HG03135 (cell line): ENCODE measurements around the gene RAG2.
"Not testable (repeated sequence)": the region's sequence is repeated elsewhere in the genome, so short reads cannot be mapped to it uniquely, and the experiment has no call there.

Experiments used
- ATAC-seq: cut with Tn5 transposase; IDR thresholded peaks from one replicate; pipeline ENCODE4 v1.9.1; 2021; ENCODE audit warnings: mild to moderate bottlenecking, moderate library complexity; ENCODE audit not compliant: unreplicated experiment

Gene RAG2

DNA sequence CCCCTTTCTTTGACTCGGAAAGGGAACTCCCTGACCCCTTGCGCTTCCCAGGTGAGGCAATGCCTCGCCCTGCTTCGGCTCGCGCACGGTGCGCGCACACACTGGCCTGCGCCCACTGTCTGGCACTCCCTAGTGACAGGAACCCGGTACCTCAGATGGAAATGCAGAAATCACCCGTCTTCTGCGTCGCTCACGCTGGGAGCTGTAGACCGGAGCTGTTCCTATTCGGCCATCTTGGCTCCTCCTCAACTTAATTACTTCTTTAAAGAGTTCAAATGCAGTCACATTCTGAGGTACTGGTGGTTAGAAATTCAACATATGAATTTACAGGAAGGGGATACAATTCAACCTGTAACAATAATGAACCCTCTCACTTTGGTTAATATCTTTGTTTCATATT, 40.6 kb downstream of the RAG2 start:
- not testable (repeated sequence) for ATAC-seq

DNA sequence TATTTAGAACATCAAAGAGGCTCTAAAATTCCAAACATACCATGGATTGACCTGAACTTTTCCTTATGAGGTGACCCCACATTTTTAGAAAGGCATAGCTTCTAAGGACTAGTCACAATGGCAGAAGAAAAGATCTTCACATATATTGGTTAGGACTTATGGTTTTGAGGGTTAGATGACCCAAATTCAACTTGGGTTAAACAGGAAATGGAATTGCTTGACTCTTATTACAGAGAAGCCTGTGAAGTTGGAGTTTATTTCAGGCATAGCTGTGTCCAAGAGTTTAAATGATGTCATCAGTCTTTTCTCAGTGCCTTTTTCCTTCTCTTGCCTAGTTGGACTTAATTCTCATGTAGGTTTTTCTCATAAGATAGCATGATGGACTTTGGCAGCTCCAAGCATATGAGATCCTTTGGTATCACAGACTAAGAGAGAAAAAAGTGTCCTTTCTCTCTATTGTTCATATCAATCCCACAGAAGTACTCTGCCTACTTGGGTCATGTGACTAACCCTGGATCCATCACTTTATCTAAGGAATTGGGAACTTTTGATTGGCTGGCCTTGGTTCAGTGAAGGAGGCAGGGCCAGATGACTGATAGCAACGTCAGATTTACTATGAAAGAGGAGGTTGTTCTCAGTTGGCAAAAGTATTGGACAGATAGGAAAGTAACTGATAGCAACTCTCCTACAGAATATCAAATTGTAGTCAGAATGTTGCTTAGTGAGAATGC, 47.5 kb downstream of the RAG2 start:
- ATAC-seq: no peak
